K562 (cell line): ENCODE results near the gene ZNF236. TPM values are rescaled to one million over a fixed set of nuclear protein-coding genes. Genes with fewer than 3 reads are reported as not detected.

Experiments used
- ATAC-seq: fragments of 200-7000 bp; cut with Tn5 transposase; 3 replicates; pipeline ENCODE4 v1.9.1; 2020; ENCODE audit warnings: moderate library complexity
- BruUV-seq: library from RNA; stranded (reverse); fragments of 400-500 nt; replicated peaks from 2 replicates; lab custom pipeline; 2021; lab: Mats Ljungman, UMichigan
- CTCF ChIA-PET: fragments of 300-600 bp; formaldehyde crosslinking; extraction: SDS; loops from one replicate; lab custom pipeline; 2021; ENCODE audit warnings: low intra/inter-chr PET ratio; lab: Yijun Ruan, JAX
- POLR2A ChIA-PET: fragments of 300-600, 350-650 bp; sonication (Branson Sonifier 250); formaldehyde crosslinking; extraction: SDS; loops from one replicate; lab custom pipeline; 2021; ENCODE audit warnings: antibody characterized with exemption, inconsistent platforms; lab: Yijun Ruan, JAX
- DNase-seq, 4 experiments: peaks; one replicate each; pipeline versions ENCODE4 v3.0.0 to v3.0.0-alpha.2; 2011 to 2018; ENCODE audit warnings: low spot score in 3 of 4, mixed read lengths in 3 of 4; ENCODE audit errors: extremely low read depth in 1 of 4
- FAIRE-seq: peaks from 2 replicates; lab custom pipeline; 2011; peaks lifted over from hg19 to GRCh38; lab: Jason Lieb, UNC
- H2AFZ ChIP-seq: 2 replicates; pipeline ENCODE4 v1.6.0; 2011; ENCODE audit warnings: low read depth, low read length, control low read depth, inconsistent platforms
- H3K27ac ChIP-seq: fragments of 200-600 bp; 3 replicates; pipeline ENCODE4 v1.8.0; 2011; ENCODE audit warnings: low read depth, mild to moderate bottlenecking, control low read depth, inconsistent platforms, low read length, moderate library complexity, mixed read lengths; ENCODE audit errors: extremely low read depth
- H3K27me3 ChIP-seq, 2 experiments: fragments of 300-600 bp in 1 of 2; 2 replicates in 1 of 2; 3 replicates in 1 of 2; pipeline versions ENCODE4 v1.6.0 to v1.8.0; 2011; ENCODE audit warnings: inconsistent platforms in 2 of 2, low read length in 2 of 2, mild to moderate bottlenecking in 1 of 2, mixed read lengths in 1 of 2, moderate library complexity in 1 of 2; ENCODE audit not compliant: control insufficient read depth in 2 of 2, insufficient read depth in 2 of 2
- H3K36me3 ChIP-seq: fragments of 300-600 bp; 3 replicates; pipeline ENCODE4 v1.8.0; 2011; ENCODE audit warnings: mild to moderate bottlenecking, low read length, inconsistent platforms; ENCODE audit not compliant: control insufficient read depth, insufficient read depth
- H3K4me1 ChIP-seq, 2 experiments: fragments of 200-600 bp in 1 of 2; replicated peaks in 1 of 2; 2 replicates in 1 of 2; 3 replicates in 1 of 2; pipeline versions ENCODE4 v1.5.1 to v1.8.0; 2011; ENCODE audit warnings: inconsistent platforms in 2 of 2, low read length in 2 of 2, mild to moderate bottlenecking in 1 of 2, mixed read lengths in 1 of 2, moderate library complexity in 1 of 2; ENCODE audit not compliant: control insufficient read depth in 2 of 2, insufficient read depth in 2 of 2
- H3K4me2 ChIP-seq: 2 replicates; pipeline ENCODE4 v1.6.1; 2011; ENCODE audit warnings: low read length, control low read depth, inconsistent platforms, mixed read lengths; ENCODE audit not compliant: insufficient read depth
- H3K4me3 ChIP-seq: fragments of 200-600 bp; sonication (generic), shearing (Covaris generic); 2 replicates; pipeline ENCODE4 v1.5.1; 2016; ENCODE audit warnings: control low read depth, inconsistent platforms
- H3K79me2 ChIP-seq: fragments of 200-600 bp; 3 replicates; pipeline ENCODE4 v1.8.0; 2011; ENCODE audit warnings: low read length, inconsistent platforms; ENCODE audit not compliant: control insufficient read depth, insufficient read depth
- H3K9ac ChIP-seq, 2 experiments: 2 replicates each; pipeline versions ENCODE4 v1.6.0 to v1.6.1; 2011; ENCODE audit warnings: low read depth in 2 of 2, low read length in 2 of 2, control low read depth in 1 of 2, inconsistent platforms in 1 of 2, mild to moderate bottlenecking in 1 of 2, mixed read lengths in 1 of 2; ENCODE audit not compliant: insufficient read depth in 1 of 2
- H3K9me1 ChIP-seq: one replicate; pipeline ENCODE4 v1.6.0; 2011; ENCODE audit warnings: inconsistent platforms, mild to moderate bottlenecking, low read length, moderate library complexity; ENCODE audit not compliant: control insufficient read depth, insufficient read depth
- H3K9me3 ChIP-seq: replicated peaks from 2 replicates; pipeline ENCODE4 v1.5.1; 2011; ENCODE audit warnings: low read depth, low read length, inconsistent platforms; ENCODE audit not compliant: control insufficient read depth, insufficient read depth
- H4K20me1 ChIP-seq: replicated peaks from 2 replicates; pipeline ENCODE4 v1.6.1; 2011; ENCODE audit warnings: low read length, inconsistent platforms, mixed read lengths; ENCODE audit not compliant: control insufficient read depth, insufficient read depth
- CBX3 ChIP-seq, 2 experiments: IDR thresholded peaks; 1 replicate in 1 of 2; 2 replicates in 1 of 2; pipeline ENCODE4 v1.6.1; 2012; ENCODE audit warnings: inconsistent platforms in 2 of 2, low read length in 2 of 2, borderline replicate concordance in 1 of 2, control low read depth in 1 of 2
- FOSL1 ChIP-seq: fragments of 200-800 bp; sonication (Bioruptor generic); conservative IDR thresholded peaks from 2 replicates; pipeline ENCODE4 v1.6.1; 2016; ENCODE audit warnings: missing genetic modification characterization, missing compliant biosample characterization
- IRF9 ChIP-seq: fragments of 450-650 bp; IDR thresholded peaks from 2 replicates; pipeline ENCODE4 v1.6.1; 2016; ENCODE audit warnings: missing biosample characterization, missing genetic modification characterization
- KAT8 ChIP-seq: fragments of 450-650 bp; IDR thresholded peaks from 2 replicates; pipeline ENCODE4 v1.6.1; 2016; ENCODE audit warnings: low read depth, mild to moderate bottlenecking
- KLF1 ChIP-seq: fragments of 450-650 bp; IDR thresholded peaks from 2 replicates; pipeline ENCODE4 v1.6.1; 2016; ENCODE audit warnings: missing genetic modification characterization, missing compliant biosample characterization
- MEIS2 ChIP-seq: fragments of 450-650 bp; IDR thresholded peaks from 2 replicates; pipeline ENCODE4 v1.6.1; 2014; ENCODE audit warnings: mild to moderate bottlenecking; ENCODE audit not compliant: partially characterized antibody
- SIN3A ChIP-seq, 2 experiments: fragments of 150-350 bp in 1 of 2; IDR thresholded peaks; 2 replicates each; pipeline ENCODE4 v1.6.1; 2011 to 2016; ENCODE audit warnings: borderline replicate concordance in 2 of 2, low read depth in 2 of 2, low read length in 2 of 2, mild to moderate bottlenecking in 2 of 2, moderate library complexity in 2 of 2; ENCODE audit not compliant: control insufficient read depth in 1 of 2
- ZFP30 ChIP-seq: fragments of 250-450 bp; sonication (Bioruptor Pico); IDR thresholded peaks from 2 replicates; pipeline ENCODE4 v1.8.0; 2022; ENCODE audit warnings: moderate library complexity, mild to moderate bottlenecking, inconsistent platforms, borderline replicate concordance
- WGBS: fragments of 100-300 bp; shearing (Covaris generic); methylation state at CpG from one replicate; pipeline ENCODE4 v1.1.6; 2016; ENCODE audit warnings: low coverage, mixed read lengths; ENCODE audit not compliant: insufficient coverage; ENCODE audit errors: missing lambda C conversion rate; 5-methylcytosine and 5-hydroxymethylcytosine counted together
- in situ Hi-C: fragments of 300-500 bp; cut with MboI; formaldehyde crosslinking; loops from 4 replicates; pipeline ENCODE4 v1.15.0; 2018; ENCODE audit warnings: inconsistent platforms, mixed read lengths
- intact Hi-C: fragments of 100-400 bp; cut with micrococcal nuclease; formaldehyde crosslinking; loops from 2 replicates; pipeline ENCODE4 v1.14.2; 2022
- polyA plus RNA-seq, 8 experiments: library from polyadenylated mRNA; depleted of rRNA in 4 of 8; stranded (reverse) in 5 of 8; unstranded in 3 of 8; fragments of >200 nt; fragmentation: Nextera tagmentation in 2 of 8; fragmentation: Illumina TruSeq in 1 of 8; extraction: Ambion mirVana in 2 of 8; extraction: Trizol in 1 of 8; gene quantifications; 2 replicates each; pipeline versions ENCODE4 v1.2.1 to v1.2.3, GENCODE V29; 2011 to 2014; ENCODE audit warnings: inconsistent platforms in 1 of 8, missing spikeins in 1 of 8
- small RNA-seq: library from RNA; depleted of rRNA; stranded (forward); fragments of <200 nt; gene quantifications from one replicate; pipeline ENCODE3, GENCODE V24; 2014
- total RNA-seq, 7 experiments: library from RNA; depleted of rRNA in 6 of 7; stranded (reverse); fragments of >200 nt in 6 of 7; fragmentation: Illumina TruSeq in 2 of 7; extraction: Trizol in 2 of 7; gene quantifications; 2 replicates each; pipeline versions ENCODE4 v1.2.1 to v1.2.3, GENCODE V29; 2011 to 2021; ENCODE audit warnings: low replicate concordance in 1 of 7
- TF ChIP-seq, protein P1 (sequence below): sonication (generic); formaldehyde crosslinking; IDR thresholded peaks from 2 replicates; pipeline ENCODE4 v1.8.1; 2023; ENCODE audit warnings: mild to moderate bottlenecking, missing genetic modification reagents
- TF ChIP-seq, protein P2 (sequence below): sonication (generic); formaldehyde crosslinking; IDR thresholded peaks from 2 replicates; pipeline ENCODE4 v1.8.0; 2022; ENCODE audit warnings: mild to moderate bottlenecking, low read depth, missing genetic modification reagents

Gene ZNF236
- total and polyA plus RNA-seq, 9 of the 15 experiments (the other 6 are each of a cell fraction or from before 2014, with no cell fraction given): 0.35 to 8.7 (median 3.4) TPM

GRCh38 chr18:77019641-77020040 lies 197.3 kb downstream of the ZNF236 start:
- Histone ChIP-seq H3K9ac (no peak overlapping the region), H3K36me3 (no peaks in the 10 kb centered on the region), H3K9me3 (no peaks in the 10 kb centered on the region), H3K27ac (no peak overlapping the region), H2AFZ (no peak overlapping the region)
- no TSS peak for BruUV-seq
- no peak for DNase-seq
- intact Hi-C loops: no loop called here
- in situ Hi-C loops: no loop called here
- no peak for TF ChIP-seq CBX3 (IDR thresholded peaks at IDR 0.05; ENCODE audit: borderline replicate concordance in 1 of 2, low read length in 2 of 2)
- TF ChIP-seq KLF1 (tag): no peak
- TF ChIP-seq, protein P1, sequence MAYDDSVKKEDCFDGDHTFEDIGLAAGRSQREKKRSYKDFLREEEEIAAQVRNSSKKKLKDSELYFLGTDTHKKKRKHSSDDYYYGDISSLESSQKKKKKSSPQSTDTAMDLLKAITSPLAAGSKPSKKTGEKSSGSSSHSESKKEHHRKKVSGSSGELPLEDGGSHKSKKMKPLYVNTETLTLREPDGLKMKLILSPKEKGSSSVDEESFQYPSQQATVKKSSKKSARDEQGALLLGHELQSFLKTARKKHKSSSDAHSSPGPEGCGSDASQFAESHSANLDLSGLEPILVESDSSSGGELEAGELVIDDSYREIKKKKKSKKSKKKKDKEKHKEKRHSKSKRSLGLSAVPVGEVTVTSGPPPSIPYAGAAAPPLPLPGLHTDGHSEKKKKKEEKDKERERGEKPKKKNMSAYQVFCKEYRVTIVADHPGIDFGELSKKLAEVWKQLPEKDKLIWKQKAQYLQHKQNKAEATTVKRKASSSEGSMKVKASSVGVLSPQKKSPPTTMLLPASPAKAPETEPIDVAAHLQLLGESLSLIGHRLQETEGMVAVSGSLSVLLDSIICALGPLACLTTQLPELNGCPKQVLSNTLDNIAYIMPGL: no peak
- TF ChIP-seq SIN3A (IDR thresholded peaks at IDR 0.05; ENCODE audit: borderline replicate concordance in 2 of 2, control insufficient read depth in 1 of 2, low read depth in 2 of 2, low read length in 2 of 2): no peak
- TF ChIP-seq, protein P2, sequence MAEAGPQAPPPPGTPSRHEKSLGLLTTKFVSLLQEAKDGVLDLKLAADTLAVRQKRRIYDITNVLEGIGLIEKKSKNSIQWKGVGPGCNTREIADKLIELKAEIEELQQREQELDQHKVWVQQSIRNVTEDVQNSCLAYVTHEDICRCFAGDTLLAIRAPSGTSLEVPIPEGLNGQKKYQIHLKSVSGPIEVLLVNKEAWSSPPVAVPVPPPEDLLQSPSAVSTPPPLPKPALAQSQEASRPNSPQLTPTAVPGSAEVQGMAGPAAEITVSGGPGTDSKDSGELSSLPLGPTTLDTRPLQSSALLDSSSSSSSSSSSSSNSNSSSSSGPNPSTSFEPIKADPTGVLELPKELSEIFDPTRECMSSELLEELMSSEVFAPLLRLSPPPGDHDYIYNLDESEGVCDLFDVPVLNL (CRISPR knock-in tag): no peak
- TF ChIP-seq IRF9 (tag): no peak
- TF ChIP-seq ZFP30: no peak
- TF ChIP-seq MEIS2: no peak
- no peak for TF ChIP-seq FOSL1
- no peak for TF ChIP-seq KAT8
- TF ChIP-seq, all 486 proteins: peak for 0
- 0% methylated on average over 8 of the region's 9 CpGs for WGBS
- H3K9me1 ChIP-seq: no peaks in the 10 kb centered on the region
- H3K79me2 ChIP-seq: no peaks in the 10 kb centered on the region
- H3K27me3 ChIP-seq: peaks cover 0 to 23% of the 10 kb centered on the region in 2 experiments; a peak in 3 of 5 replicates
- no peak for FAIRE-seq
- ChIA-PET POLR2A (interaction anchor here (0.5 kb wide), 1 partner anchor 300 kb away, joined by 3 read pairs; no protein-coding TSS in a partner anchor), CTCF (no interaction called here)
- ATAC-seq: no peak
- H3K4me3 ChIP-seq: no peak overlapping the region
- H3K4me1 ChIP-seq: no peaks in the 10 kb centered on the region
- H4K20me1 ChIP-seq: no peaks in the 10 kb centered on the region
- no peak overlapping the region for H3K4me2 ChIP-seq

Small RNA genes lying within 50 kb of the gene (small RNA-seq; reads per million reads assigned to genes)
- gene RF00017 (not detected), gene RNU6-346P (not detected)
